C4-2B (cell line): Measurements from ENCODE around the gene MYOZ1.

Experiments
- ZFX ChIP-seq: fragments of 450-650 bp; IDR thresholded peaks from 2 replicates; pipeline ENCODE4 v1.6.1; 2017
- TF ChIP-seq, protein P1 (sequence below): fragments of 450-650 bp; conservative IDR thresholded peaks from 2 replicates; pipeline ENCODE4 v1.5.1; 2017; ENCODE audit warnings: mild to moderate bottlenecking

DNA sequence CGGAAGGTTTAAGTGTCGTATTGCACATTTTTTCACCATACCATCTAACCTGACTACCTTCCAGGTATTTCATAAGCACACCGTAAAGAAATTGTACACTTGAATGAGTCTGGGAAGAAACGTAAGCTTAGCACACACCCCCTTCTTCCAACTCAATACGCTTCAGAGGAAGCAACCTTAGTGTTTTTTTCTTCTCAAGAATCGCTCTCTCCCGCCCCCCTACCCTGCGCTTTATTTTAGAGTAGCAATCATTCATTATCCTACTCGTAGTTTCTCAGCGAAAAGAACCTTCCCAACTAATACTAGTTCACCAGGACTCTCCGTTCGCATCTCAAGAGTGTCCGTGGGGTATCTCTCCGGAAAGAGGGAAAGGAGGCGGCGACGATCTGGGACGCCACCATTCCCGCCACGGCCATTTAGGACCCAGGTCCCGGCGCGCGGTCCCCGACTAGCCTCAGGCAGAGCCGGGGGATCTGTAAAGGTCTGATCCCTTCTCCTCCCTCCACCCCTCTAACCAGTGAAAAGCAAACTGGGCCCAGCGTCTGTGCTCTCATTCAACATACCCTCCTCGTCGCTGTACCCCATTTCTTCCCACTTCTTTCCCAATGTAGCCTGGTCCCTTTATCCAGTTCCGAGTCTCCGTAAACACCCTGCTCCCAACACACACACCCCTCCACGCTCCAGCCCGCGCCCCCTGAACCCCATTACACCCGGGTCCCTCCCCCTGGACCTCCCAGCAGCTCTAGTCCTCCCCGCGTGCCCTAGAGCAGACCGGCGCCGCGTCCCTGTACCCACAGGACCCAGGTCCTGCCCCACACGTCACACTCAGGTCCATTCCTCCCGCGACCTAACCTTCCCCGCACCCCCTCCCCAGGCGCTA lies 16.0 kb downstream of the MYOZ1 start:
- TF ChIP-seq, protein P1, sequence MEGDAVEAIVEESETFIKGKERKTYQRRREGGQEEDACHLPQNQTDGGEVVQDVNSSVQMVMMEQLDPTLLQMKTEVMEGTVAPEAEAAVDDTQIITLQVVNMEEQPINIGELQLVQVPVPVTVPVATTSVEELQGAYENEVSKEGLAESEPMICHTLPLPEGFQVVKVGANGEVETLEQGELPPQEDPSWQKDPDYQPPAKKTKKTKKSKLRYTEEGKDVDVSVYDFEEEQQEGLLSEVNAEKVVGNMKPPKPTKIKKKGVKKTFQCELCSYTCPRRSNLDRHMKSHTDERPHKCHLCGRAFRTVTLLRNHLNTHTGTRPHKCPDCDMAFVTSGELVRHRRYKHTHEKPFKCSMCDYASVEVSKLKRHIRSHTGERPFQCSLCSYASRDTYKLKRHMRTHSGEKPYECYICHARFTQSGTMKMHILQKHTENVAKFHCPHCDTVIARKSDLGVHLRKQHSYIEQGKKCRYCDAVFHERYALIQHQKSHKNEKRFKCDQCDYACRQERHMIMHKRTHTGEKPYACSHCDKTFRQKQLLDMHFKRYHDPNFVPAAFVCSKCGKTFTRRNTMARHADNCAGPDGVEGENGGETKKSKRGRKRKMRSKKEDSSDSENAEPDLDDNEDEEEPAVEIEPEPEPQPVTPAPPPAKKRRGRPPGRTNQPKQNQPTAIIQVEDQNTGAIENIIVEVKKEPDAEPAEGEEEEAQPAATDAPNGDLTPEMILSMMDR = no peak
- no peak for TF ChIP-seq ZFX
